Endothelial cell (in vitro differentiated cells): ENCODE measurements around the gene SIDT2. TPM values are rescaled to one million over a fixed set of nuclear protein-coding genes. Genes with fewer than 3 reads are reported as not detected.

ENCODE experiments used
- DNase-seq: peaks from one replicate; pipeline ENCODE4 v3.0.0; 2021; ENCODE audit warnings: low spot score
- H3K27ac Mint-ChIP-seq: one replicate; pipeline ENCODE4 v1.8.0; 2021; ENCODE audit warnings: mixed read lengths, inconsistent platforms; ENCODE audit not compliant: unreplicated experiment
- H3K27me3 Mint-ChIP-seq: one replicate; pipeline ENCODE4 v1.8.0; 2021; ENCODE audit warnings: mild to moderate bottlenecking, moderate library complexity, mixed read lengths, inconsistent platforms; ENCODE audit not compliant: unreplicated experiment
- H3K36me3 Mint-ChIP-seq: one replicate; pipeline ENCODE4 v1.8.0; 2021; ENCODE audit warnings: mild to moderate bottlenecking, low read depth, mixed read lengths, inconsistent platforms; ENCODE audit not compliant: unreplicated experiment
- H3K4me1 Mint-ChIP-seq: one replicate; pipeline ENCODE4 v1.8.0; 2021; ENCODE audit warnings: mild to moderate bottlenecking, mixed read lengths, inconsistent platforms; ENCODE audit not compliant: unreplicated experiment
- H3K4me3 Mint-ChIP-seq: one replicate; pipeline ENCODE4 v1.8.0; 2021; ENCODE audit warnings: mild to moderate bottlenecking, mixed read lengths, inconsistent platforms; ENCODE audit not compliant: unreplicated experiment
- H3K9me3 Mint-ChIP-seq: one replicate; pipeline ENCODE4 v1.8.0; 2021; ENCODE audit warnings: mixed read lengths, inconsistent platforms; ENCODE audit not compliant: unreplicated experiment
- CTCF ChIP-seq: fragments of 200-600 bp; sonication (generic); IDR thresholded peaks from one replicate; pipeline ENCODE4 v1.5.0; 2021; ENCODE audit warnings: antibody characterized with exemption; ENCODE audit not compliant: unreplicated experiment
- total RNA-seq: library from RNA; stranded (reverse); fragmentation: NEBNext Ultra II Directional; extraction: Animal tissue kit (Norgen Biotek cat#: 25700); gene quantifications from one replicate; pipeline ENCODE4 v1.2.1, GENCODE V29; 2021; ENCODE audit not compliant: unreplicated experiment

SIDT2 gene
- total RNA-seq, 1 donor from 2014 or later: 41.3 TPM

GRCh38 chr11:117189191-117189940, 10.8 kb downstream of the SIDT2 start:
- no peak for DNase-seq
- H3K27me3 Mint-ChIP-seq: peaks cover 15% of the 10 kb centered on the region
- TF ChIP-seq CTCF: no peak
- H3K4me1 Mint-ChIP-seq: peaks cover 10% of the 10 kb centered on the region
- H3K4me3 Mint-ChIP-seq: no peak overlapping the region
- H3K36me3 Mint-ChIP-seq: peaks cover 27% of the 10 kb centered on the region
- no peaks in the 10 kb centered on the region for H3K9me3 Mint-ChIP-seq
- H3K27ac Mint-ChIP-seq: no peak overlapping the region

DNA sequence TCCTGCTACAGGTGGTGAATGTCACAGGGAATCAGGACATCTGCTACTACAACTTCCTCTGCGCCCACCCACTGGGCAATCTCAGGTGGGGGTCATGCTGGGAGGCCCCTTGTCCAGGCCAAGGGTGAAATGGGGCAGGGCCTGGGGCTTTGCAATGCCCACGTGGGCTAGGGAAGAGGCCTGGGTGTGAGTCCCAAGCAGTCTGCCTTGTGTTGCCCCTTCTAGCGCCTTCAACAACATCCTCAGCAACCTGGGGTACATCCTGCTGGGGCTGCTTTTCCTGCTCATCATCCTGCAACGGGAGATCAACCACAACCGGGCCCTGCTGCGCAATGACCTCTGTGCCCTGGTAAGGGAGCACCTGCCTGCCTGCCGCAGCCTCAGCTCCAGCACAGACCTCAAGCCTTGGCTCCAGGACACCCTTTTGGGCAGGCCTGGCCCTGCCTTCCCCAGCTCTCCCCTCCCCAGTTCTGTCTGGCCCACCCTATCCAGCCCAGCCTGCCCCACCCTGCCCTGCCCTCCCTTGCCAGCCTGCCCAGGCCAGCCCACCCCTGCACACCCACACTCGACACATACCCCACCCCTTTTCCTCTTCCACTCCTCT, 11.5 kb downstream of the SIDT2 start:
- Mint-ChIP-seq H3K27me3 (peaks cover 19% of the 10 kb centered on the region), H3K4me1 (peaks cover 10% of the 10 kb centered on the region)

DNA sequence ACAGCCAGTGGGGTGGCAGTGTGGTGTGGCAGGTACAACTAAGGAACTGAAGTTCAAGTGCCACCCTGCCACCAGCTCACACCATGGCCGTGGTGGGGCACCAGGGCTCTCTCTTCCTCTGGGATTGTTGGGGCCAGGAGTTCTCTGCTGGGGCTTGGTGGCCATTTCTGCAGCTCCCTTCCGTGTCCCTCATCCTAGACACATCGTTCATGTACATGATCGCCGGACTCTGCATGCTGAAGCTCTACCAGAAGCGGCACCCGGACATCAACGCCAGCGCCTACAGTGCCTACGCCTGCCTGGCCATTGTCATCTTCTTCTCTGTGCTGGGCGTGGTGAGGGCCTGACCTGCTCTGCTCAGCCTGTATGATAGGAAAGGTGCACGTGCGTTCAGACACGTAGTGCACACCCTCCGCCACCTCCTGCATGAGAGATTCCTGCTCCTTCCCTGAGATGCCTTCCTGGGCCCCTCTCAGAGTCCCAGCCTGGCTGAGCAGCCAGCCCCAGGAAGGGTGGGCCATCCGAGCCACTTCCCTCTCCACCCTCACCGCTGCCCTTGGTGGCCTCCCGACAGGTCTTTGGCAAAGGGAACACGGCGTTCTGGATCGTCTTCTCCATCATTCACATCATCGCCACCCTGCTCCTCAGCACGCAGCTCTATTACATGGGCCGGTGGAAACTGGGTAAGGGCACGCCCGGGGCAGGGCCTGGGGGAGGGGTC, 13.3 kb downstream of the SIDT2 start:
- Mint-ChIP-seq H3K27me3 (peaks cover 15% of the 10 kb centered on the region), H3K4me1 (peaks cover 10% of the 10 kb centered on the region), H3K36me3 (peaks cover 29% of the 10 kb centered on the region), H3K4me3 (peak overlapping the region; percentile 47), H3K9me3 (no peaks in the 10 kb centered on the region), H3K27ac (no peak overlapping the region)
- TF ChIP-seq CTCF: no peak
- no peak for DNase-seq

More for the DNA sequence above, 11.5 kb downstream of the SIDT2 start:
- Mint-ChIP-seq H3K27ac (no peak overlapping the region), H3K4me3 (no peak overlapping the region), H3K36me3 (peaks cover 31% of the 10 kb centered on the region), H3K9me3 (no peaks in the 10 kb centered on the region)
- TF ChIP-seq CTCF: no peak
- DNase-seq: no peak

DNA sequence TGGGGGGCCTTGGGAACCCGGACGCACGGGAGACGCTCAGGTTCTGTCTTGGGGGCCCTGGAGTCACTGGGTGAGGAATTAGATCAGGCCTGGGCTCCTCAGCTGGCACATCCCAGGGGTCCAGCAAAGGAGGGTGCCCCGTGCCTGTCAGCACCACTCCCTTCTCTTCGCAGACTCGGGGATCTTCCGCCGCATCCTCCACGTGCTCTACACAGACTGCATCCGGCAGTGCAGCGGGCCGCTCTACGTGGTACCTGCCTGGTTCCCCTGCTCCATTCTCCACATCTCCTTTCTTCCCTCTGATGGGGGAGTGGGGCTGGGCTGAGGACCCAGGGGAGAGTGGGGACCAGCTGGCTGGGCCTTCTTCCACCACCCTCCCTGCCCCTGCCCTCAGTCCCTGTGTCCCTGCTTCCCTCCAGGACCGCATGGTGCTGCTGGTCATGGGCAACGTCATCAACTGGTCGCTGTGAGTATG, 13.9 kb downstream of the SIDT2 start:
- Mint-ChIP-seq H3K27me3 (peaks cover 13% of the 10 kb centered on the region), H3K9me3 (no peaks in the 10 kb centered on the region), H3K4me3 (peak overlapping the region; percentile 47), H3K27ac (no peak overlapping the region), H3K4me1 (peaks cover 10% of the 10 kb centered on the region), H3K36me3 (peaks cover 26% of the 10 kb centered on the region)
- no peak for TF ChIP-seq CTCF
- no peak for DNase-seq
